RPMI8226 (cell line): ENCODE data around the gene SLAMF9.
"Not testable (repeated sequence)": the region's sequence is repeated elsewhere in the genome, so short reads cannot be mapped to it uniquely, and the experiment has no call there.

Experiments
- DNase-seq: peaks from one replicate; pipeline ENCODE4 v3.0.0-alpha.2; 2015

The SLAMF9 gene

DNA sequence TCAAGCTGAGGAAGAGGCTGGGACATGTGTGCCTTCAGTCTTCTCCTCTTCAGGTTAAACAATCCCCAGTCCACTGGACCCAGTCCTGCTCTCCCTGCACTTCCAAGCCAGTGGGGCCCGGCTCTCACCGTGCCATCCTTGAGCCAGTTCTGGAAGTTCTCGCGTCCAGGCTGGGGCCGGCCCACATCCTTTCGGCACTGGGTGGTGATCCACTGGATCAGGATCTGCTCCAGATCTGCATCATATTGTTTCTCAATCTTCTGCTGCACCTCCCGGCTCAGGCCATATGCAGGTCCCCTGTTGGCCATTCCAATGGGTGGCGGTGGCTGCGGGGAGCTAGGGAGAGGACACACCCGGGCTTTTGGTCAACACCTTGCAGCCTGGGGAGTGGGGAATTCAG is 33.8 kb downstream of the SLAMF9 start:
- no peak for DNase-seq

DNA sequence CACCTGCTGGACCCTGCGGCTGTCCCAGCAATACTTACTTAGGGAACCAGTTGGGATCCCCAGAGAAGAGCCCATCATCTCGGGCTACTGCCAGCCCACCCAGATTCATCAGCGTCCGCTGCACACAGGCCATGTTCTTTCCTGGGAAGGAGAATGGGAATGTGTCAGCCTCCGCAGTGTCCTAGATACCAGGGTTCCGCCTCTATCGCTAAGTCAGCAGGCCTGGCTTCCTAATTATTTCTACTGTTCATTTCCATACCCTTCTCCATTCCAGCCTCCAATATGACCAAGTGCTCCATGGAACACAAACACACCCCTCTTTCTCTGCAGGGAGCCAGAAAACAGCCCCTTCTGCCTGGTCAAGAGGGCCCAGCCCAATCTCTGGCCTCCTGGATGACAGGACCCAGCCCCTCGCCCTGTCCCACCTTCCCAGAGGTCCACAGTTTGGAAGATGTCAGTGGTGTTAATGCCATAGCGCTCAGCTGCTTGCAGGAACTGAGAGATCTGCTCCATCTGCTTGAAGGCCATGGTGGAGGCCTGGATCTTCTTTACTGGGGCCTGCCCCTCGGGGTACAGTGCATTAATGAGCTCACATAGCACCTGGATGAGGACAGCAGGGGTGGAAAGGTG is 34.7 kb downstream of the SLAMF9 start:
- DNase-seq = no peak

DNA sequence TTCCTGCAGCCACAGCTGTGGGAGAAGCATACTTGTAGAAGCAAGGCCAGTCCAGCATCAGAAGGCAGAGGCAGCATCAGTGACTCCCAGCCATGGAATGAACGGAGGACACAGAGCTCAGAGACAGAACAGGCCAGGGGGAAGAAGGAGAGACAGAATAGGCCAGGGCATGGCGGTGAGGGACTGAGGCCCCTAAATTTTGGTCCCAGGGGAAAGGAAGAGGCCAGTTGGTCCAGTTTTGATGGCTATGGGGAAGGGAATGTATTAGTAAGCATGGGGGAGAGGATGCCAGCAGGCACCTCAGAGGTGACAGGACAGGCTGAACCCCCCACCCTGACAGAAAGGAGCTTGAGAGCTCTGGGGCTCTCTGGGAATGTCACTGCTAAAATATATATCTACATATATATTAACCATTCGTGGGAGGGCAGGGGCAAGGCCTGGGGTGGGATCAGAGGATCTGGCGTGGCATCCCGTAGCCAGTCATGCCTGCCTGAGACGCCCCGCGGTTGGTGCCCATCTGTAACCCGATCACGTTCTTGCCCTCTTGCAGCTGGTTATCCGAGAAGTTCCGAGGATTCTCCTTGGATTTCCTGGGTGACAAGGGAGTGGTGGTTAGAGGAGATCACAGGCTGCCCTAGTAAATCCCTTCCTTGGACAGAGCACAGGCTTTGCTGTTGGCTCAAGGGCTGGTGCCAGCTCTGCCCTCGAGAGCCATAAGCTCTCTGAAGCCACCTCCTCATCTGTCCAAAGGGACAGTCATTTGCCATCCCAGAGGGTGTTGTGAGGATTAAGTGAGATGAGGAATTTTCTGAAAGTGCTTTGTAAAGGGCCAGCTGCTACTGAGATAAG is 35.5 kb downstream of the SLAMF9 start:
- DNase-seq = no peak

DNA sequence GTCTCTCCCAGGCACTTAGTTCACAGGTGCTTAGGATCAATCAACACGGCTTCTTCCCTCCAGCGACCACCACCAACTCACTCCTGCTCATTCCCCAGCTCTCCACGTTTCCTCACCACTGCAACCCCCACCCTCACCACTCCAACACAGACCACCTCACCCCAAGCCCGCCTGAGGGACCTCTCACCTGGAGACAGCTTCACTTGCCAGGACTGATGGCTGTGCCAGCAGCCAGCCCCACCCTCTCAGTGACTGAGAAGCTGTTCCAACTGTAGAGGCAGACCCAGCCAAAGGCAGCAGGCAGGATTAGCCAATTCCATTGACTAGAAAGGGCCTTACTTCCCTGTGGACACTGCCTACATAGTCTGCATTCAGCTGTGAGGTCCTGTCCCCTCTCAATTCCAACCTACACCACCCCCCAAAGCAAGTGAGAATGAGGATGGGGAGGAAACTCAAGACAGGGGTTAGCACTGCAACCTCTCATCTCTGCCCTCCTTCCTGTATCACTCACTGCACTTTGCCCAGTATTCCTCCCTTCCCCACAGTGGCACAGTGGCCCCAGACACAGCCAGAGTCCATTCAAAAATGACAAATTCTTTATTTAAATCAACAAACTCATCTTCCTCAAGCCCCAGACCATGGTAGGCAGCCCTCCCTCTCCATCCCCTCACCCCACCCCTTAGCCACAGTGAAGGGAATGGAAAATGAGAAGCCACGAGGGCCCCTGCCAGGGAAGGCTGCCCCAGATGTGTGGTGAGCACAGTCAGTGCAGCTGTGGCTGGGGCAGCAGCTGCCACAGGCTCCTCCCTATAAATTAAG is 36.3 kb downstream of the SLAMF9 start:
- DNase-seq = no peak

DNA sequence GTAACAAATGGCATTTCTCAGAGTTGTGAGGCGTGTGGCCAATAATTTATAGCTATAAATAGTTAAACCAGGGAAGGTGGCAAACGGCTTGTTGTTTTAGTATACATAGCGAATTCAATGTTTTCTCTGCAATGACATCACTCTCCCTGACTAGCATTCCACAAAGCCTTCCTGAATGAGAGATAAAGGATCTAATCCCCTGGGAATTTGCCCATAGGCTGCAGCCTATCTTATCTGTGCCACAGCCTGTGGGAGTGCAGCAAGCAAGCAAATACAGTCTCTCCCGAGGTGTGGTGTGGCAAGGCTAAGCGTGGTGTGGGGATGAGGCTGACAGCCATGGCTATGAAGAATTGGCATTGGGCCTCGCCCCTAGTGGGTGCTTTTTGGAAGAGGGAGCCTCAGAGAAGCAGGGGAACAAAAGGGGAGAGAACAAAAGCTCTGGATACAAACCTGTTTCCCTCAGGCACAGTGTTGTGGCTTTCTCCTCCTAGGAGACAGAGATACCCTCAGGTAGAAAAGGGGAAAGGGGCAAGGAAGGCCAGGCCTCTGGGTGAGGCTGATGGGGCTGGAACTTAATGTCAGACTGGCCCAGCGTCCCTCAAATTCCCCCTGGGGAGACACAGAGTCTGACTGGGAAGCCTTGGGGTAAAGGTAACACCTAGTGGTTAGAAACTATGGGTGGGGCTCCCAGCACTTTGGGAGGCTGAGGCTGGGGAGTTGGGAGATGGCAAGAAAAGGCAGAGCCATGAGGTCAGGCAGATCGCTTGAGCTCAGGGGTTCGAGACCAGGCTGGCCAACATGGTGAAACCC is 37.6 kb downstream of the SLAMF9 start:
- no peak for DNase-seq

DNA sequence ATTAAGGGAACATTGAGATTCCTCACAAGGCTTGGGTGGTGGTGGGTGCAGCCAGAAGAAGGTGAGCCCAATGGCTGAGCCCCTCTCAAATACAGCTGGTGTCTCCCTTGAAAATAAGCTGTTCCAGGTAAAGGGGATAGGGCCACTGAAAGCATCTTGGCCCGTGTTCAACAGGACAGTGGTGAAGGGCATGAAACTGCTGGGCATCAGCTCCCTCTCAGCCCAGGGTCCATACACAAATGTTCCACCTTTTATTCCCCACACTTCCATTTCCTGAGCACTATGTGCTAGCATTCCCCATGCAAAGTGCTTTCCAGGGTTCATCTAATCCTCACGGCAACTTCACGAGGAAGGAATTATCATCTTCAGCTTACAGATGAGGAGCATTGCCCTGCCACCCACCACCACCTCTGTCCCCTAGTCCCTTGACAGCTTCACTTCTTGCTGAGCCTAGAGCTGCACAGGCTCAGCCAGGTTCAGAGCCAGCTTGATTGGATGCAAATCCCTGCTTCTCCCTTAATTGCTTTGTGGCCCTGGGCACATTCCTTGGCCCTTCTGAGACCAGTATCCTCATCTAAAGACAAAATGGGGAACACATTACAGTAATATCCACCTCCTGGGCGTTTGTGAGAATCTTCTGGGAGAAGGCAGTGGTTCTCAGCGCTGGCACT is 38.3 kb downstream of the SLAMF9 start:
- DNase-seq = no peak

DNA sequence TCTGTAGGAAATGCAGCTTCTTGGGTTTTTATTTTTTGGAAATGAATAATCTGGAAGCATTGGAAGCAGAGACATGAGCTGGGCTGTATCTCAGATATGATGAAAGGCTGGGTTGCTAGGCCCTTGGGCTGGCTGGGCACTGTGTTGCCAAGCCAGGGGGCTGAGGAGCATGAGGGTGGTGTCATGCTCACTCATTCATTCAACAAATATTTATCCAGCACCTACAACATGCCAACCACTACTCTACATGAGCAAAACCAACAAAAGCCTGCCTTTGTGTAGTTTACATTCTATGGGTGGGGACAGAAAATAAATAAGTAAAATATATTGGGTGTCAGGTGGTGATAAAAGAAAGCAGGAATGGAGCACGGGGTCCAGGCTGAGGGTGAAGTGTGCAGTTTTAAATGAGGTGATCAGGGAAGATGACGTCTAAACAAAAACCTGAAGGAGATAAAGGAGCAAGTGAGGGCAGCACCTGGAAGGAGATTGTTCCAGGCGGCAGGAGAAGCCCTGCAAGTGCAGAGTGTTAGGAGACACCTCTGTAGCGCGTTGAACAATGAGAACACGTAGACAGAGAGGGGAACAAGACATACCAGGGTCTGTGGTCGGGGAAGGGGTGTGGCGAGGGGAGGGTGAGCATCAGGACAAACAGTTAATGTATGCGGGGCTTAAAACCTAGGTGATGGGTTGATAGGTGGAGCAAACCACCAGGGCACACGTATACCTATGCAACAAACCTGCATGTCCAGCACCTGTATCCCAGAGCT is 39.6 kb downstream of the SLAMF9 start:
- no peak for DNase-seq

DNA sequence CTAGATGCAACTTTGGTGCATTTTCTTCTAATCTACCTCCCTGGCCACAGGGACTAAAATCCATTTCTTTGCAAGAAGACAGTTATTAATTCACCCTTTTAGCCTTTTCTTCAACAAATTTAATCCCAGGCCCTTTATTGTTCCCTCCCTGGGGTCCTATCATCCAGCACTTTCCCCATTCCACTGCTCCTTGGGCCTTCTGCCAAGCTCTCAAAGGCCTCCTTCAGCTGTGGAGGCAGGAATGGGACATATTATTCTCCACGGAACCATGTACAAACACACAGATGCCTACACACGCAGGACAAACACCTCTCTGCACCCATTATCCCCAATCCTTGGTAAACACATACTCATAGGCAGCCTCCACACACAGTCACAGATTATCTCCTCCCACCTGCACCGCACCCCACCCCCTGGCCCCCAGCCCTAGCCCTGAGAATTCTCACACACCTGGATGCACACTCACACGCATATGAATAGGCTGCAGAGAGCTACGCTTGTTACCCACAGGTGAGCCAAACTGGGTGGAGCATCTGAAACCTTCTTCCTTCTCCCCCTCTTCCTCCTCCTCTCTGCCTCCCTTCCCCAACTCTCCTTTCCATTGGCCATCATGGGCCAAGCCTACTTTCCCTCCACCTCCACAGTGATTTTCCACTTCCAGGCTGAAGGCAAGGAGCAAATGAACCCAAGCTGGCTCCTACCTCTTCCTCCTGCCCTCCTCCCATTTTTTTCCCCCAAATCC is 40.4 kb downstream of the SLAMF9 start:
- no peak for DNase-seq

DNA sequence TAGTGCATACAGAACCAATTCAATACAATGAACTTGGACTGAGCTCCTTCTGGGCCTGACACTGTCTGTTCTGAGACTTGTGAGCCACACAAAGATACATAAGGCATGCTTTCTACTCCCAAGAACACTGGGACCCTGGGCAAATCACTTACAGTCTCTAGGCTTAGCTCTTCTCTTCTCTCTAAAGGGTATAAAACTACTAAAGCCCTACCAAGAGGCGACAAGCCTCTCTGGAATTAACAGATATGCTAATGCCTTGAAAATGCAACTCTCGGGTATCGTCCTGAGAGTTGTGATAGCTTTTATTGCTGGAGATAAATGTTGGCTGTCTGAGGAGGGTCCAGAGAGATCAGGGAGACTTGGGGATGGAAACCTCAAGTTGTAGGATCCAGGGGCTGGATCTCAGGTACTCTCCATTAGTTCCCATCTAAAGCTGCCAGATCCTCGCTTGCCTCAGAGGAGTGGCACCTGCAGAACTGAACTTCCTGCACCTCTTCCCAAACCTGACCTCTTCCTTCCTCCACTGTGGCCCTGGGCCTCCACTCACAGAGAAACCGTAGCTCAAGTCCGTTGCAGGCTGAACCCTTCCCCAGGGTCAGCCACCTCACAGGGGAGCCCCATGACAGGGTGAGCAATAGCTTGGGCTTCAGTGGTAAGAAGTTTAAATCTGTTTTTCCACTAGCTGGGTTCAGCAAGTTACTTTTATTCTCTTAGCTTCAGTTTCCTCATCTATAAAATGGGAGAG is 42.5 kb downstream of the SLAMF9 start:
- no peak for DNase-seq

DNA sequence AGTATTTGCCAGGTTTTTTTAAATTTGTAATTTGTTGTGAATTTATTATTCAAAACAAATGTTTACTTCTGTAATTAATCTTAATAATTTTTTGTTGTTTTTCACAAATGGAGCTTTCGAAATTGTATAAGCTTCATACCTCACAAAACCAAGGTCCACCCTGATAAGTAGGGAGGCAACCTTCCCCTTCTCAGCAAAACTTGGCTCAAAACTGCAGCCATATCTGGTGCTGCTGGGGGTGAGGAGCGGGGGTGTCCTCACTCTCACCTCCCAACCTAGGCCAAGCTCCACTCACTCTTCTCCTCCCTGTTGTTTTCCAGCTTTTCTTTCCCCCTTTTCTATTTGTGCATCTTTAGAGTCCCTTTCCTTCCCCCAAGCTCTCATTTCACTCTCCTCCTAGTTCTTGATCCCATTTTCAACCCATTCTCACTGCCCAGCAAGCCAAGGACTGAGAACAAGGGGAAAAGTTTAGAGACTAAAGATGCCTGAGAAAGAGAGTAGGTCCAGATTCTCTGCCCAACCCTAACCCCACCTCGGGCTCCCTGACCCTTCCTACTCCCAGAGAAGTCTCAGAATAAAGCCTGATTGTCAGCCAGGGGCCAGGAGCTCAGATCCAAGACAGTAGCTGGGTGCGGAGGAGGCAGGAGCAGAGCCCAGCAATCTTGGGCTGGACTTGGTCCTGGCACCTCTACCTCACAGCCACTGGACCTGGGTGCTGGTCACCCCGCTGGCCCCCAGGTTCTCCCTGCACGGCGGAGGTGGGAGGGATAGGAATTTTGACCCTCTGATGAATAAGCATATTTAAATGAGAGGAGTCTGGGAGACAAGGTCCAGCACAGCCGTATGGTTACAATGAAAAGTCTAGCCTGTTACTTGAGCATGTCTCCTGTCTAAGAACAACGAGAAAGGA is 45.8 kb downstream of the SLAMF9 start:
- no peak for DNase-seq

DNA sequence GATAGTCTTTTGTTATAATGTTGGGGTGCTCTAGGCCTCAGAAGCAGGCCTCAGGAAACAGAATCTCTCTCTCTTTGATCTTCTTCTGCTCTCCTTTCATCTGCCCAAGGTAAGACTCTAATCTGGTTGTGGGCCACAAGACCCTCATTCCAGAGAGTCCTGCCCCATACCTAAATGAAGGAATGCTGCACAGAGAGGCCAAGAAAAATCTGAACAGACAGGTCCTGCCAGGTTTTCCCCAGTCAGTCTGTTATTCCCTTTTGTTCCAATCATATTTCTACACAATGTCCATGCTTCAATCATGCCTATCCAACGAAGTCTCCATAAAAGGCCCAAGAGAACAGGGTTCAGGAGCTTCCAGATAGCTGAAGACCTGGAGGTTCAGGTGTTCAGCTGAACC is 47.1 kb downstream of the SLAMF9 start:
- no peak for DNase-seq

DNA sequence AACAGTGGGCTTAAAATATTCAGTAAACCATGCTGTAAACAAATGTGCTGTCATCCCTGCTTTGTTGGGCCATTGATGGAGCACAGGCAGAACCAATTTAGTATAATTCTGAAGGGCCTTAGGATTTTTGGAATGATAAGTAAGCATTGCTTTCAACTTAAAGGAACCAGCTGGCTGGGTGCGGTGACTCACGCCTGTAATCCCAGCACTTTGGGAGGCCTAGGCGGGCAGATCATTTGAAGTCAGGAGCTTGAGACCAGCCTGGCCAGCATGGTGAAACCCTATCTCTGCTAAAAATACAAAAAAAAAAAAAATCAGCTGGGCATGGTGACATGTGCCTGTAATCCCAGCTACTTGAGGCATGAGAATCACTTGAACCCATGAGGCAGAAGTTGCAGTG is 50.0 kb downstream of the SLAMF9 start:
- not testable (repeated sequence) for DNase-seq

DNA sequence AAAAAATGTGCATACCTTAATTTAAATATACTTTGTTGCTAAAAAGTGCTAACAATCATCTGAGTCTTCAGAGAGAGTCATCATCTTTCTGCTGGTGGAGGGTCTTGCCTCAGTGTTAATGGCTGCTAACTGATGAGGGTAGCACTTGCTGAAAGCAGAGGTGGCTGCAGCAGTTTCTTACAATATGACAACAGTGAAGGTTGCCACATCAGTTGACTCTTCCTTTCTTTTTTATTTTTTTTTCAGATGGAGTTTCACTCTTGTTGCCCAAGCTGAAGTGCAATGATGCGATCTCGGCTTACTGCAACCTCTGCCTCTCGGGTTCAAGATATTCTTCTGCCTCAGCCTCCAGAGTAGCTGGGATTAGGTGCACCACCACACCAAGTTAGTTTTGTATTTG is 51.5 kb downstream of the SLAMF9 start:
- DNase-seq = no peak
